ENCODE data around the gene GFER. TPM values are rescaled to one million over a fixed set of nuclear protein-coding genes. Genes with fewer than 3 reads are reported as not detected.

GFER gene
- total RNA-seq, 2 donors from 2014 or later = 40.3 to 45.5 TPM

- no peak for TF ChIP-seq CTCF (conservative IDR thresholded peaks at IDR 0.05)
- no peak overlapping the region for H3K9ac ChIP-seq (ENCODE audit: extremely low read depth, low read length, poor library complexity, severe bottlenecking)
- no peaks in the 10 kb centered on the region for H3K4me1 ChIP-seq (ENCODE audit: control insufficient read depth, insufficient read depth, low read length)
- DNase-seq = no peak
- no peaks in the 10 kb centered on the region for H3K9me3 Mint-ChIP-seq
- peaks cover 5% of the 10 kb centered on the region for H3K4me1 Mint-ChIP-seq
- H3K9me3 ChIP-seq (ENCODE audit: control insufficient read depth, low read length) = no peaks in the 10 kb centered on the region
- peaks cover 41% of the 10 kb centered on the region for H3K27me3 Mint-ChIP-seq (ENCODE audit: insufficient read depth)
- peaks cover 47% of the 10 kb centered on the region for H3K27me3 ChIP-seq (ENCODE audit: control insufficient read depth, insufficient read depth, low read length, poor library complexity, severe bottlenecking)
- peaks cover 24% of the 10 kb centered on the region for H3K36me3 ChIP-seq (ENCODE audit: control insufficient read depth, insufficient read depth, low read length)
- no peak overlapping the region for H3K4me3 ChIP-seq (ENCODE audit: low read length)
- 76 to 86% methylated on average over 23 to 37 of the region's 37 CpGs for WGBS, 2 experiments (ENCODE audit: insufficient coverage in 1 of 2, insufficient read length in 1 of 2)
- H3K4me3 Mint-ChIP-seq = no peak overlapping the region
- H3K27ac ChIP-seq (ENCODE audit: low read depth, low read length) = no peak overlapping the region
- peaks cover 13% of the 10 kb centered on the region for H3K36me3 Mint-ChIP-seq (ENCODE audit: low read depth)
- no peak overlapping the region for H3K27ac Mint-ChIP-seq
These were observed 5.4 kb upstream of the GFER start for GRCh38 chr16:1978476-1979120.

- no peak overlapping the region for H3K9ac ChIP-seq (ENCODE audit: extremely low read depth, low read length, poor library complexity, severe bottlenecking)
- H3K36me3 Mint-ChIP-seq (ENCODE audit: low read depth) = peaks cover 13% of the 10 kb centered on the region
- H3K4me1 ChIP-seq (ENCODE audit: control insufficient read depth, insufficient read depth, low read length) = no peaks in the 10 kb centered on the region
- no peak overlapping the region for H3K4me3 ChIP-seq (ENCODE audit: low read length)
- H3K27ac Mint-ChIP-seq = no peak overlapping the region
- no peak overlapping the region for H3K27ac ChIP-seq (ENCODE audit: low read depth, low read length)
- no peaks in the 10 kb centered on the region for H3K9me3 ChIP-seq (ENCODE audit: control insufficient read depth, low read length)
- no peaks in the 10 kb centered on the region for H3K9me3 Mint-ChIP-seq
- TF ChIP-seq CTCF (conservative IDR thresholded peaks at IDR 0.05) = no peak
- DNase-seq = peak; percentile 89
- peaks cover 41% of the 10 kb centered on the region for H3K27me3 Mint-ChIP-seq (ENCODE audit: insufficient read depth)
- H3K4me1 Mint-ChIP-seq = peaks cover 5% of the 10 kb centered on the region
- peaks cover 47% of the 10 kb centered on the region for H3K27me3 ChIP-seq (ENCODE audit: control insufficient read depth, insufficient read depth, low read length, poor library complexity, severe bottlenecking)
- peak overlapping the region; percentile 49 for H3K4me3 Mint-ChIP-seq
- H3K36me3 ChIP-seq (ENCODE audit: control insufficient read depth, insufficient read depth, low read length) = peaks cover 24% of the 10 kb centered on the region
- WGBS, 2 experiments (ENCODE audit: insufficient coverage in 1 of 2, insufficient read length in 1 of 2) = 16 to 21% methylated on average over 22 to 70 of the region's 70 CpGs
These were observed 4.5 kb upstream of the GFER start for GRCh38 chr16:1979271-1980029.

GRCh38 chr16:1980030-1980769 is 3.8 kb upstream of the GFER start:
- no peak overlapping the region for H3K9ac ChIP-seq (ENCODE audit: extremely low read depth, low read length, poor library complexity, severe bottlenecking)
- no peaks in the 10 kb centered on the region for H3K4me1 ChIP-seq (ENCODE audit: control insufficient read depth, insufficient read depth, low read length)
- no peak for TF ChIP-seq CTCF (conservative IDR thresholded peaks at IDR 0.05)
- H3K9me3 ChIP-seq (ENCODE audit: control insufficient read depth, low read length) = no peaks in the 10 kb centered on the region
- H3K27me3 Mint-ChIP-seq (ENCODE audit: insufficient read depth) = peaks cover 41% of the 10 kb centered on the region
- H3K36me3 Mint-ChIP-seq (ENCODE audit: low read depth) = peaks cover 8% of the 10 kb centered on the region
- H3K9me3 Mint-ChIP-seq = no peaks in the 10 kb centered on the region
- DNase-seq = peak; percentile 72
- peaks cover 47% of the 10 kb centered on the region for H3K27me3 ChIP-seq (ENCODE audit: control insufficient read depth, insufficient read depth, low read length, poor library complexity, severe bottlenecking)
- 13 to 24% methylated on average over 19 to 53 of the region's 53 CpGs for WGBS, 2 experiments (ENCODE audit: insufficient coverage in 1 of 2, insufficient read length in 1 of 2)
- no peak overlapping the region for H3K4me3 ChIP-seq (ENCODE audit: low read length)
- H3K4me3 Mint-ChIP-seq = peak overlapping the region; percentile 9
- peaks cover 25% of the 10 kb centered on the region for H3K36me3 ChIP-seq (ENCODE audit: control insufficient read depth, insufficient read depth, low read length)
- H3K27ac ChIP-seq (ENCODE audit: low read depth, low read length) = no peak overlapping the region
- H3K4me1 Mint-ChIP-seq = peaks cover 5% of the 10 kb centered on the region
- H3K27ac Mint-ChIP-seq = no peak overlapping the region

All from endodermal cell (in vitro differentiated cells).